Stimulated activated CD4-positive, alpha-beta T cell treated with anti-CD3 and anti-CD28 coated beads, TNF-alpha, amount 100 ng/mL, for 4 hours (primary cell): ENCODE results near the gene SMNDC1.

Experiments
- DNase-seq, 3 experiments: peaks; one replicate each; pipeline ENCODE4 v3.0.0-alpha.2; 2020; ENCODE audit warnings: low read depth in 3 of 3

The SMNDC1 gene

DNA sequence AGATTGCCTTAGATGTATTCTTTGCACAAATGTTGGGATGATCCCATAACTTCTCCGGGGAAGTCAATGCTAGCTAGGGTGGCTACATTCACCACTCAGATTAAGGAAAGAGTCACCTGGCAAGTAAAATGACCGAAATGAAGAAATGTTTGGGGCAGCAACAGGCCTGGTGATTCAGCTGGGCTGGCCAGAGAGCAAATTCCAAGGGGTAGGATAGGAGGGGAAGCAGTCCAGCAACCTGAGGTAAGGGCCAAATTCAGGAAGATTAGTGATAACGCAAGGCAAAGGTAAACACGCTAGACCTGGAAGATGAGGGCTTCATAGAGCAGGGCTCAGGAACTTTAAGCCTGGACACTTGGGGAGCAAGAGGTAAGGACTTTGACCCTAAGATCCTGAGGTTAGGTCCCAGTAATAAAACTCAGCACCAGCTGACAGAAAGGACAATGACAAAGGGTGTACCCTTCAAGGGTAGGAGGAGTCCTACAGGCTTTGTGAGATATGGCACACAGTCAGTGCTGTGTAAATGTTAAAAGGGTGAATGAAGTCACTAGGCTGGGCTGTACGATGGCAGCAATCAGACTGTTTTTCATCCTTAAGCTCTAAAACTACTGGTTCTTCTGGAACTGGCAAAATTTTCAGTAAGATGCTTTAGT is 22.7 kb upstream of the SMNDC1 start:
- no peak for DNase-seq

DNA sequence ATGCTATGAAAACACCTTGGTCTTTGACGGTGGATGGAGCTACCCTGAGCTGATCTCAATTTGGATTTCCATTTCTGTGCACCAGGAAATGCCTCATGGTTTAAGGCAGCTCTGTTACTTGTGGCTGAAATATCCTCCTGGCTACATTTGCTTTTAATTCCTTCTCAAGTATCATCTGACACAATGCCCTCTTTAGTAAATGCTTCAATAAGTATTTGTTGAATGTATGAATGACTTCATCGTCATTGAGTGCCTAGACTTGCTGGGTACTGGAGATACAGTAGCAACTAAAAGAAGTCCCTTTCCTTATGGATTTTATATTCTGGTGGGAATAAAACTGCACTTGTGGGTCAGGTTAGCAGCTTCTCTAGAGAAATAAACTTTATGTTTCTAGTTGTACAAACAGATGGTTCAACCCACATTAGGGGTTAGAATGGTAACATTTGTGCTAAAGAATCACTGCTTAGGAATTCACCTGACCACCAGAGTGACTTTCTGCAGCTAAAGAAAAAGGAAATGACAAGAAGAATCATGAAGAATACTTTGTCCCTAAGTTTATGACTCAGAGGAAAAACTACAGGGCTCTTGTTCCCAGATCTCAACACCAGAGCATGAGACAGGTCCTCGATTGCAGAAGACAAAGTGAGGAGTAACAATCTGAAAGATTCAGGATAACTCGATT is 21.8 kb upstream of the SMNDC1 start:
- no peak for DNase-seq

DNA sequence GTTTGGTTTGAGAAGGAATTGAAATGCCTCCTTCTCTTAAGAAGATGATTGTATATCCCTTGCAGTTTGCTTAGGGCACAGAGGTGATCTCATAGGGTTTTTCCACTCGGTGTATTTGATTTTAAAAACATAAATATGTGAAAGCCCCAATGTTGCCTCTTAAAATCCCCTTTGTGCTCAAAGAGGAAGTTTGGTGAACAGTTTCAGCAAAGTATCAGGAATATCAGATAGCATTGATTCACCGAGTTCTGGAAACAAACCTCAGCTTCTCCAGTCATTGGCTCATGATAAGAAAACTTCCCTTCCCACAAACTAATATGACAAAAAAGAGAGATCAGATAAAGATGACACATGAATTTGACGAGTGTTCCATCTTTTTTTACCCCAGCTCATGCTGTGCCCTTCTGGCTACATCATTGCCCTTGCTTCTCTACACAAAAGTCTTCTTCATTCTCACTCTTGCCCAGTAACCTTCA is 20.1 kb upstream of the SMNDC1 start:
- DNase-seq: no peak

DNA sequence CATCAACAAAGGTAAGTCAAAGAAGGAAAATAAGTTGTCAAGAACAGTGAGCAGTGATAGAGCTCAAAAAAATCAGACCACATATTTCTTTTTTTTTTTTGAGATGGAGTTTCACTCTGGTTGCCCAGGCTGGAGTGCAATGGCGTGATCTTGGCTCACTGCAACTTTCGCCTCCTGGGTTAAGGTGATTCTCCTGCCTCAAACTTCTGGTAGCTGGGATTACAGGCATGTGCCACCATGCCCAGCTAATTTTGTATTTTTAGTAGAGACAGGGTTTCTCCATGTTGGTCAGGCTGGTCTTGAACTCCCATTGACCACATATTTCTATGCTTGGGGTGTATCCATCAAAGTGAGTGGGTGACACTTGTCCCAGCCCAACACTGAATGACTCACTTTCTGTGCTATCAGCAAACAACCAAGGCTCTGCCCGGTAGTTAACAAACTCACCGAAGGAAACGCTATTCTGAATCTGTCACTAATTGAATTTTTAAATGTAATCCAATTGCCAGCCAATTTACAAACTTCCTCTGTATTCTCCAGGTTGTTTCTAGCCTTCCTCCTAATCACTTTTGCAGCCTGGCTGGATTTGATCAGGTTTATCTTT is 19.6 kb upstream of the SMNDC1 start:
- DNase-seq: no peak

DNA sequence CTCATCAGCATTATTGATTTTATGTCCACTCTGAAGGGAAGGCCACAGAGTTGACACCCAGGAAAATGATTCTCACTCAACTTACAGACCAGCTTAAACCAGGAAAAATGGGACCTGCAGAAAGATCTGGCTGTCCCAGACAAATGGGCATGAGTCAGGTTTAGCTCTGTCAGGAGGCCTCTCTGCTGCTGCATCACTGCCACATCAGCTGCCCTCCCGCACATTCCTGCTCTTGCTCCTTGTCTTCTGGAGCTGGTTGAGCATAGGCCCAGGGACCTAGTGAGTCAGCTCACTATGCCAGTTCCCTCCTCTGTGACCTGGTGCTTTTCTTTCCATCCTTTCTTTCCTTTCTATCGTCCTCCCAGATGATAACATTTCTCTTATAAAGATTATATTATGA is 18.8 kb upstream of the SMNDC1 start:
- DNase-seq: no peak

DNA sequence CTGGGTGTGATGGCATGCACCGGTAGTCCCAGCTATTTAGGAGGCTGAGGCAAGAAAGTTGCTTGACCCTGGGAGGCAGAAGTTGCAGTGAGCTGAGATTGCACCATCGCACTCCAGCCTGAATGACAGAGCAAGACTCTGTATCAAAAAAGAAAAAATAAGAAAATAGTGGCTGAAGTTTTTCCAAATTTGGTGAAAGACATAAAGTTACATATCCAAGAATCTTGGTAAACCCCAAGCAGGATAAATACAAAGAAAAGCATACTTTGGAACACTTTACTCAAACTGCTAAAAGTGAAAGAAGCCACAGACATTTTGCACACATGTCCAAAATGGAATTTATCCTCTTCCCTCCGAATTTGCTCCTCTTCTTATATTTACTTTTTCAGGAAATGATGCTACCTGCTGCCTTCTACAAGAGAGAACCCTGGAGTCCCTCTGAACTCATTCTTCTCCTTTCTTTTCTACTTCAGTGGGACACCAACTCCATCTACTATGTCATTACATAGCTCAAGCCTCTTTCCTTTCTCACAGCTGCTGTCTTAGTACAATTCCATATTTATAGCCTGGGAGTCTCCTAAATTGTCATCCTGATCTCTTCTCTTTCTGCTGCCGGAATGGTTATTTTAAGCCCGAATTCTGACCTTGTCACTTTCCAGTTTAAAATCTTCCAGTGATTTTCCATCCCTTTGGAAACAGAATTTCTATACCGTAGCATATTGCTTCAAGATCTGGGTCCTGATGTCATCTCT is 17.3 kb upstream of the SMNDC1 start:
- no peak for DNase-seq

DNA sequence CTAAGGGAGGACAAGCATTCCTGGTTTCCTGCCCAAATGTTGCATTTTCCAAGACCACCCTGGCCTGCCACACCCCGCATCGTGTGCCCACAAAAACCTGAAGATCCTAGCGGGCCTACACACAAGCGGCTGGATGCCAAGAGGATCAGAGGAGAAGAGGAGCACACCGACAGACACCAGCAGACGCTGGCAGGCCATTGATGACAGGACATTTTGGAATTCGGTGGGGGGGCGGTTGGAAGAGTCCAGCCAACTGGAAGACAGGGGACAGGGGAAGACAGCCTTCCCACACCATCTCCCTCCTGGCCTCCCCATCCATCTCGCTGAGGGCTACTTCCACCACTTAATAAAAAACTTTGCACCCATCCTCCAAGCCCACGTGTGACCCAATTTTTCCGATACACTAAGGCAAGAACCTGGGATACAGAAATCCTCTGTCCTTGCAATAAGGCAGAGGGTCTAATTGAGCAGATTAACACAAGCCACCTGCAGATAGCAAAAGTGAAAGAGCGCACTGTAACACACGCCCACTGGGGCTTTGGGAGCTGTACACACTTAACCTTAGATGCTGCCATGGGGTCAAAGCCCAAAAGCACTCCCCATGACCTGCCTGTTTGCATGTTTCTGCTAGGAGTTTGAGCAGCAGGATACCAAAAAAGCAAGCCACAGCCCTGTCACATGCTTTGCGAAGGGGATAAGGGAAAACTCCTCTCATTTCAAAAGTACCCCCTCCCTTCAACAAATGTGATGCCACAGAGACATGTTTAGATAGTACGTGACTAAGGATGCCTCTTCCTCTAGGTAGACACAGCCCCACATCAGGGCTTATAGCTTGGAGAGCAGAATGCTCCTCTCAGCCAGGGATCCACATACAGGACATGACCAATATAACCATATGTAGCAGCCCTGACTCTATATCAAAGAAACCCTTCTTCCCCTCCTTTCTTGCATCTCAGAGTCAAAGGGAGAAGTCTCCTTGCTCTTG is 13.4 kb upstream of the SMNDC1 start:
- DNase-seq: no peak

DNA sequence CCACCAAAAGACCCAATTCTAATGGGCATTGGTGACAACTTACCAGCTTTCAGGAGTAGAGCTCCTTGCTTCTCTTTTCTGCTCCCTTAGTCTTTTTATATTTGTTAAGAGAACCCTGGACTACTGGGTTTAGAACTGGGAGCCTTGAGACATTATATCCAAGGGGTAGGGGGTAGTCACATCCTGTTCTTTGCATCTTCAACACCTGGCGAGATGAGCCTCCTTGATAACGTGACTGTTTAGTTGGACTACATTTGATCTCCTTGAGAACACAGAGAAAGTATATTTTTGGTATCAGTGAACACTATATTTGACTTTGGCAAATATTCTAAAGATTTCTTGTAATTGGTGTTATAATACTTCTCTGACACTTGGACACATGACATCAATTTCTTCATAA is 9.0 kb upstream of the SMNDC1 start:
- no peak for DNase-seq

DNA sequence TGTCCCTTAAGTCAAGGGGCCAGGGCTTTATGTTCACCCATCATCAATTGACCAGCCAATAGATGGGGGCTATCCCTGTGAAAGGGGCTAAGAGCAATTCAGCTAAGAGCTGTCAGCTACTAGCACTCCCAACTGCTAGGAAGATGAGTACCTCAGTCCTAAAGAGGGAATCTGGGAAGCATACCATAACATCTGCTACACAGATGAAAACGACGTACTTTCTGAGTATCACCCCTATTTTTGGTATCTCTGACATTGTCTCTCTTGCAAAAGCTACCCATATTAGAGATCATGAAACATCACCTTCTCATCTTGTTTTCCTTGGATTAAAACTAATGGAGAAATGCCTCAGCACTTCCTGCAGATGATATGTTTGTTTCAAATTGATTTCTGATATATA is 7.5 kb upstream of the SMNDC1 start:
- DNase-seq: no peak

DNA sequence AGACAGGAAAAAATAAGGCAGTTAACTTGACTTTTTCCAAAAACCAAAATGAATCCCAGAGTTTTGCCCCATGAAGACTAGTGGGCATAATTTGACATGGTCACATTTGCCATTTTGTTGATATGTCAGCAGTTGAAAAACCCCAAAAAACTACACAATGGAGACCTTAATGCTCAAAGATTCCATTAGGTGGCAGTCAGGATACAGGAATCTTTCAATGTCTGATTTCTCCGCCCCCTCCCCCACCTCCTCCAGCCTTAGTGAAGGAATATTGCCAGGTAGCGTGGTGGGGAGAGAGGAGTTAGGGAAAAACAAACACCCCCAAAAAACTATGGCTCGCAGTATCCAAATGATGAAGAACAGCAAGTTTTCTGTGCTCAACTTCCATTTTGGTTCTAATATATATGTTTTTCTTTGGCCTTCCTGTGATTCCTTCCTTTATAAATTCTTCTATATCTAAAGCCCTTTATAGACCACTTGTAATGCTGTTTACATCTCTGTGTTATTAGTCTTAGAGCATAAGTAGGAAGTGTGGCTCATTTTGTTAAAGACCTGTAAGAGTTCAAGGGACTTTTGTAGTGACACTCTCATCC is 6.7 kb upstream of the SMNDC1 start:
- DNase-seq: peak in 2 of 3 experiments; percentile 12 to 13

DNA sequence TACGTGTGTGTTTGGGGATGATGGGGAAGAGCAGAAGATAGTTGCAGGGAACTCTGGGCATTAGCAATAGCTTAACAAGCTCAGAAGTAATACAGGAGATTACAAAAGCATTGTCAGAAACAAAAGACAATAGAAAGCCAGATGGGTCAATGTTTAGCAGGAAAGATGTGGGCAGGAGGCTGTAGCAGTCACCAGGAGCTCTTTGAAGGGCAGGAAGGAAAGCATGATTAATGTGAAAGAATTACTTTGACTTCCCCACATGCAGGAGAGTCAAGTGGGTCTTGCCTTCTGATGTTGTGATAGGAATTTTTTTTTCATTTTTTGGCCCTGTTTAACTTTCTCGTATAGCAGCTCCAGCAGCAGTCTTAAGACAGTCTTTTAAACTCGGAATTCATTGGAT is 6.0 kb upstream of the SMNDC1 start:
- no peak for DNase-seq

DNA sequence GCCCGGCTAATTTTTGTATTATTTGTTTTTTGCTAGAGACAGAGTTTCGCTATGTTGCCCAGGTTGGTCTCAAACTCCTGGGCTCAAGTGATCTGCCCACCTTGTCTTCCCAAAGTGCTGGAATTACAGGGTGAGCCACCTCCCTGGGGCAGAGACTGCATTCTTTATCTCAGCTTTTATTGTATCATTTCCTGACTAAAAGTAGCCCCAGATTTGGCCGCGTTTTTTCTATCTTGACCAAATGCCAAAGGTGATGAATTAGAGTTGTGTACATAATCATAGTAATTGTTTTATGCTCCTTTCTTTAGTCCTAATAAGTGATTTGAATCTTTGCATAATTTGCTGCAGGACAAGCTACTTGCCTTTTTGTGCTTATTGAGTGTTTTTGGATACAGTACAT is 3.1 kb upstream of the SMNDC1 start:
- DNase-seq: no peak

DNA sequence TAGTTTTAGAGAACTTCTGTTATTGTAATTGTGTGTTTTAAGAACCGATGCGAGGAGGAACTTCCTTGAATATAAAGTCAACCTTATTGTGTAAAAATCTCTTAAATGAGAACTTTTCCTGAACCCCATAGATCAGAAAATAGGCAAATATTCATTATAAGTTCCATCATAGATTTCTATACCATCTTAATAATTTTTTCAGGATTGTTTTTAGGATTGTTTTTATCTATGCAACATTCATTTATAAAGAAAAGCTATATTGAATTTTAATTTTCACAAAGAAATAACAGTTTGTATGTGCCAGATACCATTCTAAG is 1.7 kb upstream of the SMNDC1 start:
- DNase-seq: no peak

DNA sequence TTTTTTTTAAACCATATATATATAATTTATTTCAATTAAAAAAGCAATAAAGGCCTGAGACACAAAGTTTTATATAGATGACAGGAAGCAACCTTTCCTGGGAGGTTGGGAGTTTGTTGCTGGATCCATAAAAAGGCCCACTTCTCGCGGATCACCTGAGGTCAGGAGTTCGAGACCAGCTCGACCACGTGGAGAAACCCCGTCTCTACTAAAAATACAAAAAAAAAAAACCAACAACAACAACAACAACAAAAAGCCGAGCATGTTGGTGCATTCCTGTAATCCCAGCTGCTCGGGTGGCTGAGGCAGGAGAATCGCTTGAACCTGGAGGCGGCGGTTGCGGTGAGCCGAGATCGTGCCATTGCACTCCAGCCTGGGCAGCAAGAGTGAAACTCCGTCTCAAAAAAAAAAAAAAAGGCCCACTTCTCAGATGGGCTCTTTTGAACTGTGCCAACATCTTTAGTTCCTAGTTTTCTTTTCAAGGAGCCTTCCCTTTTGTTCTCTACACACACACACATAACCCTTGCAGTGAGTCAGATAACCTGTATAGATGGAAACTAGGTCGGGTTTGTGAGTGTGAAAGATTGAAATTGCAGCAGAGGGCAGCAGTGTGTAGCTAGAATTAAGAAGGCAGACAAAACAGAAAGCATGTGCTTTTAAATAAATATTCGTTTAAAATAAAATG is 1.2 kb upstream of the SMNDC1 start:
- peak in 2 of 3 experiments; percentile 24 to 37 for DNase-seq

DNA sequence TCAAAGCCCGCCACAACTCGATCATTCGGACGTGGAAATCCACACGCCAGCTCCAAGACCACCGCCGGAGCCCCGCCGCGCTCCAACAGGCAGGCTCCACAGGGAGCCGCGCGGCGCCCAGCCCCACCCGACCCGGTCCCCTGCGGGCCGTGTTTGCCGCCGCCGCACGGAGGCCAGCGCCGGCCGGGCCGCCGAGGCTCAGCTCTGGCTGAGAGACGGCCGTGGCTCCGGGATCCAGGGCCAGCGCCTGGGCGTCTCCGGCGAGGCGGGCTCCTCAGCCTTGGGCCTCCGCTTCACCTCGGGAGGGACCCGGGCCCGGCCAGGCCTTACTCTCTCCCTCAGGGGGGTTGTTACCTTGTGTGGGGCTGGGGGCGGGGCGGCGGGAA is 333 bp downstream of the SMNDC1 start:
- no peak for DNase-seq

DNA sequence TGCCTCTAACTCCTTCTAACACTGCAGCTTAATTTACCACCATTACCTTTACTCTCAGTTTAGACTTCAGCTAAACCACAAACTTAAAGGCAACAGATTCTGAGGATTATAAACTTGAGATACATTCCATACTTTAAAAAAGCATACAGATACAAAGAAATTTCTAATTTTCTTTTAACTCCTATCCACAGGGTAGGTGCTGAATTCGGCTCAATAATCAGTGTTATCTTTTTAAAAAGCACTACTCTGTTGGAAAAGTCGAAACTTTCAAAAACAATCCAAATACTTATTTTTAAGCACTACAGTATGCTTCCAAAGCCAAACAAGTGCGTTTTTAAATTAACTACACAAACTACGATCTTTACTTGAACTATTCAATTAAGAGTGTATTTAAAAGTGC is 1.0 kb downstream of the SMNDC1 start:
- no peak for DNase-seq

DNA sequence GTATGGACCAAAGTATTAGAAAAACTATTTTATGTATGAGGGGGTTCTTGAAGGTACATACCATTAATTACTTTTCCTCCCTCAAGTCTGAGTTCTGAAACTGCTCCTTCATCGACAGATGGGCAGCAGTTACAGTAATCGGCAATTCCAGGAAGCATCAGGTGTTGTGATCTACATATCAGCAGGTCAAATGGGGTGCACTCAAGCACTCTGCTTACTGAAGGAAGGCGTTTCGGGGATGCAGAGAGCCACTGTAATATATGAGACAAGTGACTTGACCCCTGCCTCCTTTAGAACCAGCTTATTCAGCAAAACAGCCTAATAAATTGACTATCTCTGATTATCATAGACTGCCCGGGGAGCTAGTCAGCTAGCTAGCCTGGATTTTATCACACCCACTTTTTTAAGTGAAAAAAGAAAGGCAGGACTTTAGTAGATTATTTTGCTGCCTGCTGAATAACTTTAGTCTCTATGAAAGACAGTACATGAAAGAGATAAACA is 4.2 kb downstream of the SMNDC1 start:
- DNase-seq: no peak

DNA sequence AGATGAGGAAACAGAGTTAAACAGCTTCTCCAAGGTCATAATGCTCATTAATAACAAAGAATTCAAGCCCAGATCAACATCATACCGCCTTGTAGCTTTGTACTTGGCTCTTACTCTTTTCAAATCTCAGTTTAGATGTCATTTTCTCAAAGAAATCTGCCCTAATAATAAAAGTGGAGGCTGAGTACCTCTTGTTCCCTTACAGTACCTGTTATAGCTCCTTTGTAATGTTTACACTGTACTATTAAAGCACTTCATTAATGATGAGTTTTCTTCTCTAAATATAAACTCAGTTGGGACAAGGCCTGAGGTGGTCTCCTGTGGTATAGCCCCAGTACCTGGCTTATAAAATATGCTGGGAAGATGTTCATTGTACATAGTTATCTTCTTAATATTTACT is 7.8 kb downstream of the SMNDC1 start:
- no peak for DNase-seq

DNA sequence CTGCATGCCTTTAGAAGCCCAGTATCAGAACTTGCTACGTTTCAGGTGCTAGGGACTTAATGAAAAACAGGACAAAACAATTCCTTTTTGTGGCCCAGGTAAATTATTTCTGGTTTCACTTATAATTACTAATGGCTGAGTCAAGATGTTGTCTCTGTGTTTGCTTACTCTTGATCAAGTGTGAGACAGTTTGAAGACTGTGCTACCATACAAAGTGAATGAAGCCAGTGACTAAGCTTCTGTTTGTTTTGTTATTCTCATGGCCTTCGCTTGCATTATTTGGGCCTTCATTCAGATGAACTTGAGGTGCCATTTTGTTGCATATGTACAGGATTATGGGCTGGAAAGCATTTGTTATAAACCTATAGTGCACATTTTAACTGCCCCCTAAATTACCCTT is 17.9 kb downstream of the SMNDC1 start:
- no peak for DNase-seq

DNA sequence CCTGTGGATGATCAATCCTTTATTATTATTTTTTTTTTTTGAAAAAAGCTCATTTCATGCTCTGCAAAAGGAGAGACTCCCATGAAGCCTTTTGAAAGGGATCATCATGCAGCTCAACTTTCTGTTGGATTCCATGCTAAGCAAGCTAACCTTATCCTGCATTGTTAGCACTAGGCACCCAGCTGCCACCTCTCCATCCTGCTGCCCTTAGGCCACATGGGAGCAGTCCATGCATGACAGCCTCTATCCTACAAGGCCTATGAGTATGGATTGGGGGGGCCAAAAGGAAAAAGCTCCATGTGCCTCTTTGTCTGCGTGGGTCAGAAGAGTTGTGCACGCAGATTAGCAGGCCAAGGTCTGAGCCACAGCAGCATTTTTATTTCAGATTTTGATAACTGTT is 19.2 kb downstream of the SMNDC1 start:
- no peak for DNase-seq
